SU-DHL-6 (cell line): Measurements from ENCODE around the gene AIFM1.

Source experiments
- CTCF ChIP-seq: fragments of 200-600 bp; sonication (generic); IDR thresholded peaks from one replicate; pipeline ENCODE4 v1.5.1; 2017; ENCODE audit warnings: antibody characterized with exemption, mild to moderate bottlenecking, low read length, moderate library complexity; ENCODE audit not compliant: insufficient read depth, poor library complexity, severe bottlenecking
- EZH2phosphoT487 ChIP-seq: fragments of 200-600 bp; sonication (generic), shearing (Covaris generic); conservative IDR thresholded peaks from 2 replicates; pipeline ENCODE4 v1.6.1; 2018; ENCODE audit warnings: mild to moderate bottlenecking, antibody characterized with exemption, low read length, moderate library complexity, mixed read lengths

- TF ChIP-seq CTCF (no peak), EZH2phosphoT487 (no peak)
These were observed 67.5 kb downstream of the AIFM1 start for GRCh38 chrX:130098210-130098552.
